ENCODE measurements around the gene NADSYN1.
"Not testable (repeated sequence)": the region's sequence is repeated elsewhere in the genome, so short reads cannot be mapped to it uniquely, and the experiment has no call there.

Gene NADSYN1

GRCh38 chr11:71495286-71496230 lies 42.6 kb downstream of the NADSYN1 start:
- DNase-seq = no peak

GRCh38 chr11:71496421-71496820 lies 43.4 kb downstream of the NADSYN1 start:
- DNase-seq = no peak

GRCh38 chr11:71498091-71498490 lies 45.1 kb downstream of the NADSYN1 start:
- no peak for DNase-seq

- DNase-seq = no peak
These were observed 46.1 kb downstream of the NADSYN1 start for GRCh38 chr11:71499125-71499524.

DNA sequence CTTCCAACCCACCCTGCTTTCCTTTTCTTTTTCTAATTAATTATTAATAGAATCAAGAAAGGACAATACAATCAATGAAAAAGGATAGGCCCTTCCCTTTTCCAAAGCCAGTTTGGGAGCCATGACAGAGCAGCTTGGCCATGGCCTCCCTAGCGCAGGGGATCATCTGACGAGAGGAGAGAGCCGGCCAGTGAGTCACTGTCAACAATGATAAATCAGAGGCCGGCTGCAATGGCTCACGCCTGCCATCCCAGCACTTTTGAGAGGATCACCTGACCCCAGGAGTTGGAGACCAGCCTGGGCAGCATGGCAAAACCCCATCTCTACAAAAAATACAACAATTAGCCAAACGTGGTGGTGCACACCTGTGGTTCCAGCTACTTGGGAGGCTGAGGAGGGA lies 46.5 kb downstream of the NADSYN1 start:
- DNase-seq = no peak

DNA sequence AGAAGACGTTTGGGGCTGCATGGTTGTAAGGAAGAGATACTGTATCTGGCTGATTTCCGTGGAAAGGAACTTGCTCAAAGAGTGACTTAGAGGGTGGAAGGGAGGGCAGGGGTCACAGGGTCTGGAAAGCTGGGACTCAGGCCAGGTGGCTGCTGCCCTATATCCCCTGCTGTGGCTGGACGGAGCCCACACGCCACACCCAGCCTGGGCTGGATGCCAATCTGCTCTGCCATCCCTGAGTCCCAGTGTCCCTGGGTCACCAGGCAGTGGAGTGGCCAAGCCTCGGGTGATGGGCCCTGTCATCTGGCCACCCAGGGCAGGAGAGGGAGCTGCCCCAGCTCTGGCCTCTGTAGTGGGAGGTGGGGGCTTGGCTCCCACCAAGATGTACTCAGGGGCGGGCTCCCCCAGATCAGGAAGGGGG lies 47.6 kb downstream of the NADSYN1 start:
- peak in 1 of 2 experiments; percentile 3 for DNase-seq

DNA sequence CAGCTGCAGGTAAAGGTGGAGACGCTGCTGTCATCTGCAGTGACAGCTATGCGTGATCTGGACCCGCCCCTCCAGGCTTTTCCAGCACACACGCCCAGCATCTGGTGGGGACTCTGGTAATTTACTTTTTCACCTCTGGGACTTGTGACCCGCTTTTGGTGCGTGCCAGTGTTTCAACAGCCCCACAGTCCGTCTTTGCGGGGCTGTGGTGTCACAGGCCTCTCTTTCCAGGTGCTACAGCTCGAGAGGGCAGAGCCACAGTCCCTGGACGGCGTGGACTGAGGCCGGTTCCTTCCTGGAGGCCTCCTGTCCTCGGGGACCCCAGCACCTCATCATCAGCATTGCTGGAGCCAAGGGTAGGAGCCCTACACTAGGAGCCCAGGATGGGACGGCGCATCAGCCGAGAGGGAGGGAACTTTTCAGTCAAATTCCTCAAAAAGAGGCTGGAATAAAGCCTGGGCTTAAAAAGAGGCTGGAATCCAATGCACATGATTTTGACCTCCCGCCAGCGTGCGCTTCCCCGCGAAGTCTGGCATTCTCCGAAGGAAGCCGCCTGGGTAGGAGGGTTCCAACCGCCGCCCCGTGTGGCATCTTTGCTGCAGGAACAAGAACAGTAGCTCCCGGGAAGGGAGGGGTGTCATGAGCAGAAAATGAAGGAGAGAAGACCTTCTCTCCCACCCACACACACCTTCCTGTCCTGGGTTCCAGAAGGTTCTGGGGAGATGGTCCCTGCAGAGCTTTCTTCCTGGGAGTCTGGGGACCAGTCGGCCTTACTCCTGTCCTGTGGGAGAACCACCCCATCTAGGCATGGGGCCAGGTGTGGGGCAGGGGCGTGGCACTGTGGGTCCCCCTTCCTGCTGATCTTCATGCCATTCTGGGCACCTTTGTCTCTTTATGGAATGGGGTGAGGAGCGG lies 48.3 kb downstream of the NADSYN1 start:
- no peak for DNase-seq

DNA sequence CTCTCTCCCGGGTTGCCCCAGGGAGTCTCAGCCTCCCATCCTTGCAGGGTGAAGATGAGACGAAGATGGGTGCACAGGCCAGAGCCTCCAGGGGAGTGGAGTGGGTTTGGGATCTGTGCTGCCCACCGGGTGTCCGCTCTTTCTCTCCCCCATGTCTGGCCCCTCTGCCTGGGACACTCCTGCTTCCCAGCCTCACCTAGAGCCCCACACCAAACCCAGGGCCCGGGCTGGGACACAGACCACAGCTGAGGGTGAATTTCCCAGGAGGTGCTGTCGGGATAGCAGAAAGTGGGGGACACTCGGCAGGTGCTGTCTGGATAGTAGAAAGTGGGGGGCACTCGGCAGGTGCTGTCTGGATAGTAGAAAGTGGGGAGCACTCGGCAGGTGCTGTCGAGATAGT lies 49.0 kb downstream of the NADSYN1 start:
- no peak for DNase-seq

GRCh38 chr11:71502871-71503435 lies 50.0 kb downstream of the NADSYN1 start:
- DNase-seq = no peak

GRCh38 chr11:71504531-71504930 lies 51.5 kb downstream of the NADSYN1 start:
- DNase-seq = no peak

DNA sequence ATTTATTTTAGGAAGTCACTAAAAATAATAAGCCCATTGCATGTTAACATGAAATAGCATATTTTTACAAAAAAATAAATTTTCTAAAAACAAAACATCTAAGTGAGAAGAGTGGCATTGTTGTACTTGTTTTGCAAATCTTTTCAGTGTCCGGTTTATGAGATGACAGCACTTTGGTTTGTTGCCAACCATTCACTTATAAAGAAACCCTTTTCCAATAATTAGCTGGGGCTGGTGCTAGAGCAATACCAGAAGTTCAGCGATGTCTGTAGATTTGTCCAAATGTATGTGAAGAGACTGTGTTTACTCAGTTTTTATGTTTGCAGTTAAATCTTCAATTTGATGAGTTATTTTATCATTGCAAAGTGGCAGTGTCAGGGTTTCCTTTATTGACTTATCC lies 52.0 kb downstream of the NADSYN1 start:
- DNase-seq = no peak

DNA sequence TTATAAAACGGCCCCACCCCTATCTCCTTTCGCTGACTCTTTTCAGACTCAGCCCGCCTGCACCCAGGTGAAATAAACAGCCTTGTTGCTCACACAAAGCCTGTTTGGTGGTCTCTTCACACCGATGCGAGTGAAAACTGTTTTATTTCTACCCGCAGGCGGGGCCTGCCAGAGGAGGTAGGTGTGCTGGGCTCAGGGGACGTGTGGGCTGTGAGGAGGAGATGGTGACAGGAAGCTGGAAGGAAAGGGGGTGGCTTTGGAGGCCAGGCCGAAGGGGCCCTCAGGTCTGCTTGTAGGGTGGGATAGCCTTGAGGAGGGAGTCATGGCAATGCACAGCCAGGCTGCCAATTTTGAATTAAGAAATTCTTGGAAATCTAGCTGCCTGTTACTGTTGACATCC lies 52.8 kb downstream of the NADSYN1 start:
- DNase-seq = no peak

DNA sequence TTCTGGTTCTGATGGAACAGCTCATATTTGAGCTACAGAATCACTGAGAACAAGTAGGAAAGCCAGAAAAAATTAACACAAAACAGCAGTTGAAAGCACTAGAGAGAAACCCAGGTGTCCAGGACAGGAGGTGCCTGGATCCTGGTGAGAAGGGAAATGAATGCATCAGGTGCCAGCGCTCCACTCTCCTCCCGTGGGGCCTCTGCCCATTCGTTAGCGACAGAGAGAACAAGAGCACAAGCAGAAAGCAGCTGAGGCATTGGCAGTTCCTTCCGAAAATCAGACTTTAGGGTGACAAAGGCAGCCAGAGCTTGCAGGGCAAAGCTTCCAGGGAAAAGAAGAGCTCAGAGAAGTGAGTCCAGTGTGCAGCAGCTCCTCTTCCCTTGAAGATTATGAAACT lies 54.1 kb downstream of the NADSYN1 start:
- no peak for DNase-seq

DNA sequence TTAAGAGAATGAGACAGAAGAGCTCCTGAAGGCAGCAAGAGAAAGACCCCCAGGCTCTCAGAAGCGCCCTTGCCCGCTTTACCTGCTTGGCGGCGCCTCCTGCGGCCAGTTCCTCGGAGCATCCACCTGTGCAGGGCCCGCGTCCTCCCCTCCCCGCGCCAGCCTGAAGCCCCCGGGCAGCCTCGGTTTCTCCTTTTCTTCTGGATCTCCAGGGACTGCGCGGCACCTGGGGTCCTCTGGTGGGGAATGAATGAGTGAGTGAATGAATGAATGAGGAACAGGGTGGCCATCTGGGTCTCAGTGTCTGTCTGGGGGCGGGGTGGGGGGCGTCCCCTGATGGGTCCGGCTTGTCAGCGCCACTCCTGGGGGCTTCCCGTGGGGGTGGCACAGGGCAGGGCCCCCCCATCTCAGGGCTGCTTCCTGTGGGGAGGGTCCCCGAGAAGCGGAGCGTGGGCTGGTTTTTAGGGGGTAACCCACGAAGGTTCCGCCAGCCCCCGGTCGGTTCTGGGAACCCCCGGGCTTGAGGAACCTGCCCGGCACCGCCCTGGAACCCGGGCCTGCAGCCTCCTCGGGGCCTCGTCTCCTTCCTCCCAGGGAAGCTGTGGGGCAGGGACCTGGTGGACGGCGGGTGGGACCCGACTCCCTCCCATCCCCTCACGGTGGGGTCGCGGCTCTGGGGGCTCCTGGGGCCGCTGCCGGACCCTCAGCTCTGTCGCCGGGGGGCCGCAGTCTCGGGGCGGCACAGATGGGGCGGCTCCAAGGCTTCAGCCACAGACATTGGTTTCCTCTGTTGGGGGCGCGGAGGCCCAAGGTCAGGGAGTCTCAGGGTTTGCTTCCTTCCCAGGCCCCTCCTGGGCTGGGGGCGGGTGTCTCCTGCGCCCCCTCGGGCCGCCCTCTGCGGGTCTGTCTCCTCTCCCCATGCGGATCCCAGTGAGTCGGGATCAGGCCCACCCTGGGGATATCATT lies 65.8 kb downstream of the NADSYN1 start:
- no peak for DNase-seq

DNA sequence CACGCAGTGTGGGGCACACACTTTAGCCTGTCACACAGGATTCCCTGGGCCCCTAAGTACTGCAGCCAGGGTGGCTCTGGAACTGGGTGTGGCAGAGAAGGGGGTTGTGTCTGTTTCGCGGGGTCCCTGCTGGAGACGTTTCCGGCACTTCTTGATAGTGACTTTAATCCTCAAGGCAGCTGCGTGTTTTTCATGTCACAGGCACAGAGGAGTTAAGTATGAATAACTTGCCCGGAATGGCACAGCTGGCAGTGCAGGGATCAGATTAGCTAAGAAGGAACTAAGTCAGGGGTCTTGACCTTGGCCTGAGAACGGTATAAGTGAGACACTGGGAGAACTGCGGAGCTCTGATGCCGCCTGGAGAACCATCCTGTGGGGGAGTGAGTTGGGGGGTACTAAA lies 66.5 kb downstream of the NADSYN1 start:
- DNase-seq = no peak

DNA sequence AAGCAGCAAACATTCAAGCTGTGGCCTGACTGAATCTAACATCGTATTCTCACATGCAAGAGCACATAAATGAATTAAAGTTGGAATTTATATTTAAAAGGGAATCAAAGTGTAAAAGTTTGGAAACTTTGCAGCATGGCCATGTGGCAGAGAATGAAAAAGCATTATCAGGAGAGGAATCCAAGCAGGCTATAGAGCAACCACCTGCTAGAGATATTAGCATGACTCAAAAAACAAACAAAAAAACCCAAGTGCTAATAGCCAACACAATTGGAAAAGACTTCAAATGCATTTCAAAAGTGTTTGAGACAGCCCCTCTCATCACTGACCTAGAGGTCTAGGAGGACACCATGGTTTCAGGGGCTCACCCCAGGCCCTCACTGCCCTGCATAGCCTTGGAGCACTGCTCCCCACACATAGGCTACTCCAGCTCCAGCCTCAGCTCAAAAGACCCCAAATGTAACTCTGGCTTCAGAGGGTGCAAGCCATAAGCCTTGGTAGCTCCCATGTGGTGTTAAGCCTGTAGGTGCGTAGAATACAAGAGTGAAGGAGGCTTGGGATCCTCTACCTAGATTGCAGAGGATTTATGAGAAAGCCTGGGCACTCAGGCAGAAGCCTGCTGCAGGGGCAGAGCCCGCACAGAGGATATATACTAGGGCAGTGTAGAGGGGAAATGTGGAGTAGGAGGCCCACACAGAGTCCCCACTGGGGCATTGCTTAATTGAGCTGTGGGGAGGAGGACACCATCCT lies 72.4 kb downstream of the NADSYN1 start:
- DNase-seq = no peak

DNA sequence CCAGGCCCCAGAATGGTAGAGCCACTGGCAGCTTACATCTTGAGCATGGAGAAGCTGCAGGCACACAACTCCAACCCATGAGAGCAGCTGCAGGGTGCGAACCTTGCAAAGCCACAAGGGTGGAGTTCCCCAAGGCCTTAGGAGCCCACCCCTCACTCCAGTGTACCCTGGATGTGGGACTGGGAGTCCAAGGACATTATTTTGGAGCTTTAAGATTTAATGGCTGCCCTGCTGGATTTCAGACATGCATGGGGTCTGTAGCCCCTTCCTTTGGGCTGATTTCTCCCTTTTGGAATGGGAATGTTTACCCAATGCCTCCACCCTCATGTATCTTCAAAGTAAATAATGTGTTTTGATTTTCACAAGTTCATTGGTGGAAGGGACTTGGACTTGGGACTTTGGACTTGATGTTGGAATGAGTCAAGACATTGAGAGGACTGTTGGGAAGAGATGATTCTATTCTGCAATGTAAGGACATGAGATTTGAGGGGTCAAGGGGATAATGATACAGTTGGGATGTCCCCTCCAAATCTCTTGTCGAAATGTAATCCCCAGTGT lies 73.0 kb downstream of the NADSYN1 start:
- no peak for DNase-seq

GRCh38 chr11:71526796-71527575 lies 74.0 kb downstream of the NADSYN1 start, which contains the start of gene KRTAP5-7:
KRTAP5-7 (plus strand) TSS chr11:71527267; CDS start chr11:71527301, 34 bp downstream.
- not testable (repeated sequence) for DNase-seq

- DNase-seq = no peak
These were observed 74.7 kb downstream of the NADSYN1 start for GRCh38 chr11:71527576-71528210.

GRCh38 chr11:71530602-71531001 lies 77.6 kb downstream of the NADSYN1 start:
- no peak for DNase-seq
